NCI-H526 treated with DMSO at 0.1 percent for 48 hours (cell line): Measurements from ENCODE around the gene NKAIN2.

Source experiments
- DNase-seq: peaks from one replicate; lab custom pipeline; 2025; lab: John Stamatoyannopoulos, UW

Gene NKAIN2

GRCh38 chr6:124822204-124822613 lies 1018.5 kb downstream of the NKAIN2 start:
- no peak for DNase-seq

GRCh38 chr6:124822721-124823120 lies 1019.1 kb downstream of the NKAIN2 start:
- DNase-seq, result no peak

- no peak for DNase-seq
These were observed 1019.8 kb downstream of the NKAIN2 start for GRCh38 chr6:124823240-124824111.

- no peak for DNase-seq
These were observed 1021.9 kb downstream of the NKAIN2 start for GRCh38 chr6:124825564-124825963.

GRCh38 chr6:124829822-124830221 lies 1026.2 kb downstream of the NKAIN2 start:
- DNase-seq, result no peak

- DNase-seq, result no peak
These were observed 1026.8 kb downstream of the NKAIN2 start for GRCh38 chr6:124830506-124830905.

- DNase-seq, result peak; percentile 5
These were observed 1050.8 kb downstream of the NKAIN2 start for GRCh38 chr6:124854338-124854922.

GRCh38 chr6:124857746-124858145 lies 1054.1 kb downstream of the NKAIN2 start:
- no peak for DNase-seq

GRCh38 chr6:124858564-124858963 lies 1054.9 kb downstream of the NKAIN2 start:
- DNase-seq, result no peak

- no peak for DNase-seq
These were observed 1055.7 kb downstream of the NKAIN2 start for GRCh38 chr6:124859366-124859765.

- DNase-seq, result no peak
These were observed 1062.4 kb downstream of the NKAIN2 start for GRCh38 chr6:124866040-124866439.

- no peak for DNase-seq
These were observed 1063.5 kb downstream of the NKAIN2 start for GRCh38 chr6:124867121-124867520.

- no peak for DNase-seq
These were observed 1064.8 kb downstream of the NKAIN2 start for GRCh38 chr6:124868481-124868880.

- DNase-seq, result no peak
These were observed 1065.8 kb downstream of the NKAIN2 start for GRCh38 chr6:124869416-124869815.

GRCh38 chr6:124870611-124871459 lies 1067.2 kb downstream of the NKAIN2 start:
- peak; percentile 43 for DNase-seq

GRCh38 chr6:124872361-124873065 lies 1068.8 kb downstream of the NKAIN2 start:
- DNase-seq, result no peak

GRCh38 chr6:124873066-124873410 lies 1069.4 kb downstream of the NKAIN2 start:
- no peak for DNase-seq
